Naive thymus-derived CD8-positive, alpha-beta T cell (primary cell): Measurements from ENCODE around the gene FEZF1. TPM values are rescaled to one million over a fixed set of nuclear protein-coding genes. Genes with fewer than 3 reads are reported as not detected.

ENCODE experiments used
- polyA plus RNA-seq, 3 donors: library from polyadenylated mRNA; unstranded; fragments of 300-500 nt; fragmentation: Illumina TruSeq; gene quantifications; one replicate each; pipeline ENCODE4 v1.2.3, GENCODE V29; 2021
- total RNA-seq, 8 experiments: library from RNA in 2 of 8; stranded (reverse) in 2 of 8; gene quantifications; one replicate each; pipeline ENCODE4 v1.2.3 and lab custom pipeline; 2021 to 2026

The FEZF1 gene
- total and polyA plus RNA-seq, 5 experiments from 2014 or later: not detected

Other genes starting within 250 kb of the FEZF1 start
- gene AASS, start 160.5 kb downstream of the FEZF1 start, total RNA-seq: 1 to 10 TPM; 4.3 to 5.1 TPM
- 1 to 10 TPM; 1.4 to 1.9 (median 1.8) TPM for gene AASS, start 160.5 kb downstream of the FEZF1 start, polyA plus RNA-seq